Gastrocnemius medialis (tissue), 4 donors: Measurements from ENCODE around the gene ELMO1. TPM values are rescaled to one million over a fixed set of nuclear protein-coding genes. Genes with fewer than 3 reads are reported as not detected.

Source experiments
- ATAC-seq, 2 donors: fragments of 150-250 bp; one replicate each; pipeline ENCODE4 v1.9.1; 2016
- DNase-seq, 2 donors: peaks; one replicate each; pipeline ENCODE4 v3.0.0-alpha.2; 2019
- H3K27ac ChIP-seq, 4 donors: fragments of 200-600 bp; sonication (generic); 1 replicate in 1 of 4; 2 replicates in 3 of 4; pipeline ENCODE4 v1.5.1; 2016 to 2018; ENCODE audit warnings: mild to moderate bottlenecking in 2 of 4, moderate library complexity in 1 of 4
- H3K27me3 ChIP-seq, 3 donors: fragments of 200-600 bp; sonication (generic) in 2 of 3; 1 replicate in 1 of 3; 2 replicates in 2 of 3; pipeline versions ENCODE4 v1.5.1 to v1.6.0; 2016 to 2019; ENCODE audit warnings: mild to moderate bottlenecking in 1 of 3, moderate library complexity in 1 of 3
- H3K36me3 ChIP-seq, 2 donors: fragments of 200-600 bp; sonication (generic) in 1 of 2; one replicate each; pipeline ENCODE4 v1.5.1; 2017 to 2018
- H3K4me1 ChIP-seq, 2 donors: fragments of 200-600 bp; sonication (generic) in 1 of 2; one replicate each; pipeline ENCODE4 v1.5.1; 2016 to 2017; ENCODE audit warnings: mild to moderate bottlenecking in 2 of 2
- H3K4me3 ChIP-seq, 4 donors: fragments of 200-600 bp; sonication (generic) in 3 of 4; 1 replicate in 1 of 4; 2 replicates in 3 of 4; pipeline ENCODE4 v1.5.1; 2016 to 2019; ENCODE audit warnings: mild to moderate bottlenecking in 2 of 4
- H3K9me3 ChIP-seq, 3 donors: fragments of 200-600 bp; sonication (generic) in 2 of 3; 1 replicate in 1 of 3; 2 replicates in 2 of 3; pipeline ENCODE4 v1.5.1; 2016 to 2019
- CTCF ChIP-seq, 5 experiments: fragments of 450-650 bp in 3 of 5; fragments of 200-600 bp in 2 of 5; sonication (generic) in 2 of 5; IDR thresholded peaks in 4 of 5; conservative IDR thresholded peaks in 1 of 5; 1 replicate in 4 of 5; 2 replicates in 1 of 5; pipeline ENCODE4 v1.5.1; 2016 to 2019; ENCODE audit warnings: antibody characterized with exemption in 5 of 5, mild to moderate bottlenecking in 3 of 5, moderate library complexity in 3 of 5
- POLR2A ChIP-seq, 2 donors: fragments of 450-650 bp; IDR thresholded peaks; one replicate each; pipeline ENCODE4 v1.6.1; 2017; ENCODE audit warnings: antibody characterized with exemption in 2 of 2, mild to moderate bottlenecking in 2 of 2, moderate library complexity in 2 of 2
- in situ Hi-C, 4 donors: fragments of 200-750 bp; cut with MboI; loops; one replicate each; pipeline versions ENCODE4 v1.15.0 to v1.8.0; 2017; ENCODE audit warnings: low sequenced_read_pairs in 4 of 4
- intact Hi-C: fragments of 100-400 bp; cut with DNase I; formaldehyde crosslinking; loops from one replicate; pipeline ENCODE4 v1.15.1; 2023; ENCODE audit warnings: low total_unique reads
- total RNA-seq, 4 donors: library from RNA; depleted of rRNA; stranded (reverse); fragments of >200 nt; gene quantifications; one replicate each; pipeline versions ENCODE4 v1.1.0 to v1.2.3, GENCODE V29; 2016

ELMO1 gene
- total RNA-seq, 4 donors from 2014 or later: 8.4 to 18.9 (median 14.6) TPM

- H3K36me3 ChIP-seq: no peaks in the 10 kb centered on the region
- no peak overlapping the region for H3K4me3 ChIP-seq
- H3K27me3 ChIP-seq: no peaks in the 10 kb centered on the region
- H3K27ac ChIP-seq: no peak overlapping the region
- H3K9me3 ChIP-seq: no peaks in the 10 kb centered on the region
- in situ Hi-C loops: loop anchor here in 1 of 4 donors (25.0 kb wide), 1 partner anchor 257 kb away; no protein-coding TSS in a partner anchor
- TF ChIP-seq POLR2A (IDR thresholded peaks at IDR 0.05) (no peak), CTCF (IDR thresholded peaks at IDR 0.05 in 4 of 5, conservative IDR thresholded peaks at IDR 0.05 in 1 of 5) (no peak)
- intact Hi-C loops: loop anchor here (10.0 kb wide), 1 partner anchor 241 kb away; no protein-coding TSS in a partner anchor
- no peaks in the 10 kb centered on the region for H3K4me1 ChIP-seq
- DNase-seq: no peak
- no peak for ATAC-seq
Observed at GRCh38 chr7:37493810-37494209, 45.1 kb upstream of the ELMO1 start.

GRCh38 chr7:37493123-37493522 is 44.5 kb upstream of the ELMO1 start:
- Histone ChIP-seq H3K27me3 (no peaks in the 10 kb centered on the region), H3K36me3 (no peaks in the 10 kb centered on the region), H3K4me1 (no peaks in the 10 kb centered on the region), H3K9me3 (no peaks in the 10 kb centered on the region), H3K27ac (no peak overlapping the region), H3K4me3 (no peak overlapping the region)
- intact Hi-C loops (loop anchor here (10.0 kb wide), 1 partner anchor 242 kb away; no protein-coding TSS in a partner anchor), in situ Hi-C loops (loop anchor here in 1 of 4 donors (25.0 kb wide), 1 partner anchor 256 kb away; no protein-coding TSS in a partner anchor)
- no peak for ATAC-seq
- no peak for TF ChIP-seq CTCF (IDR thresholded peaks at IDR 0.05 in 4 of 5, conservative IDR thresholded peaks at IDR 0.05 in 1 of 5)
- no peak for TF ChIP-seq POLR2A (IDR thresholded peaks at IDR 0.05)
- no peak for DNase-seq

GRCh38 chr7:37491919-37492694 is 43.4 kb upstream of the ELMO1 start:
- ATAC-seq (no peak), DNase-seq (no peak)
- in situ Hi-C loops (loop anchor here in 1 of 4 donors (25.0 kb wide), 1 partner anchor 255 kb away; no protein-coding TSS in a partner anchor), intact Hi-C loops (loop anchor here (10.0 kb wide), 1 partner anchor 243 kb away; no protein-coding TSS in a partner anchor)
- no peaks in the 10 kb centered on the region for H3K36me3 ChIP-seq
- H3K27ac ChIP-seq: no peak overlapping the region
- TF ChIP-seq CTCF (IDR thresholded peaks at IDR 0.05 in 4 of 5, conservative IDR thresholded peaks at IDR 0.05 in 1 of 5) (no peak), POLR2A (IDR thresholded peaks at IDR 0.05) (no peak)
- no peaks in the 10 kb centered on the region for H3K9me3 ChIP-seq
- no peaks in the 10 kb centered on the region for H3K4me1 ChIP-seq
- no peaks in the 10 kb centered on the region for H3K27me3 ChIP-seq
- no peak overlapping the region for H3K4me3 ChIP-seq

GRCh38 chr7:37489703-37490102 is 41.0 kb upstream of the ELMO1 start:
- intact Hi-C loops: loop anchor here (10.0 kb wide), 1 partner anchor 245 kb away; no protein-coding TSS in a partner anchor
- H3K9me3 ChIP-seq: no peaks in the 10 kb centered on the region
- in situ Hi-C loops: loop anchor here in 1 of 4 donors (25.0 kb wide), 1 partner anchor 252 kb away; no protein-coding TSS in a partner anchor
- no peaks in the 10 kb centered on the region for H3K4me1 ChIP-seq
- no peak for TF ChIP-seq POLR2A (IDR thresholded peaks at IDR 0.05)
- no peak for TF ChIP-seq CTCF (IDR thresholded peaks at IDR 0.05 in 4 of 5, conservative IDR thresholded peaks at IDR 0.05 in 1 of 5)
- H3K27me3 ChIP-seq: no peaks in the 10 kb centered on the region
- DNase-seq (no peak), ATAC-seq (no peak)
- no peak overlapping the region for H3K4me3 ChIP-seq
- H3K36me3 ChIP-seq: no peaks in the 10 kb centered on the region
- no peak overlapping the region for H3K27ac ChIP-seq
